PC-9 (cell line): ENCODE results near the gene RAC3.

Source experiments
- CTCF ChIP-seq: fragments of 200-600 bp; sonication (generic); conservative IDR thresholded peaks from 2 replicates; pipeline ENCODE4 v1.6.1; 2017; ENCODE audit warnings: mixed run types, antibody characterized with exemption, mild to moderate bottlenecking, moderate library complexity
- EZH2 ChIP-seq: fragments of 200-600 bp; sonication (generic); IDR thresholded peaks from 2 replicates; pipeline ENCODE4 v1.8.0; 2017; ENCODE audit warnings: antibody characterized with exemption, low read depth

- TF ChIP-seq CTCF: no peak
- no peak for TF ChIP-seq EZH2
These were observed 14.5 kb downstream of the RAC3 start for GRCh38 chr17:82045936-82046484.
